ENCODE results near the gene SNU13. TPM values are rescaled to one million over a fixed set of nuclear protein-coding genes. Genes with fewer than 3 reads are reported as not detected.
"Not testable (repeated sequence)": the region's sequence is repeated elsewhere in the genome, so short reads cannot be mapped to it uniquely, and the experiment has no call there.

The SNU13 gene
- total RNA-seq, 4 donors from 2014 or later: 78.6 to 131 (median 111) TPM

GRCh38 chr22:41668971-41669911 is 19.4 kb downstream of the SNU13 start:
- Histone ChIP-seq H3K4me3 (no peak overlapping the region), H3K36me3 (peaks cover 0 to 25% of the 10 kb centered on the region in 2 donors), H3K27me3 (no peaks in the 10 kb centered on the region), H3K9me3 (no peaks in the 10 kb centered on the region), H3K27ac (no peak overlapping the region), H3K4me1 (peaks cover 0 to 20% (median 0%) of the 10 kb centered on the region in 3 donors)
- 66 to 72% methylated on average over 11 of the region's 21 CpGs for WGBS, 2 donors (ENCODE audit: low coverage in 1 of 2)
- no peak for ATAC-seq
- TF ChIP-seq EP300 (IDR thresholded peaks at IDR 0.05): no peak

DNA sequence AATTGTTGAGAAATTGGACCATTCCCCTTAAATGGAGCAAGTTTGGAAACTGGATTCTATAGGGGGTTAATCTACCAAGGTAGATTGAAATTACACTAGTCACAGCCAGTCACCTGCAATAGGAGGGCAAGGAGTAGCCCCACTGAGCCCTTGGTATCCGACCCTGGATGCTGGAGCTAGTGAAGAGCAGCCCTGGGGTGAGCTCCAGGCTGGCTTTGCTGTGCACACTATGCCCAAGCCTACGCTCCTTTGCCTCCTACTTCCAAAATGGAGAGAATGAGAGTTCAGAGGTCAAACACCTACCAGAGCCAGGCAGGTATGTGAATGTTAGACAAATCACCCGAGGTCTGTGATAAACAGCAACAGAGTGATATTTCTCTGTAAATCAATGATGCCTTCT is 23.7 kb downstream of the SNU13 start:
- ATAC-seq: no peak
- Histone ChIP-seq H3K9me3 (no peaks in the 10 kb centered on the region), H3K27me3 (no peaks in the 10 kb centered on the region), H3K4me3 (no peak overlapping the region), H3K36me3 (peaks cover 0 to 53% of the 10 kb centered on the region in 2 donors), H3K27ac (no peak overlapping the region), H3K4me1 (peaks cover 0 to 23% (median 0%) of the 10 kb centered on the region in 3 donors)
- no peak for TF ChIP-seq EP300 (IDR thresholded peaks at IDR 0.05)
- TF ChIP-seq, protein P1, sequence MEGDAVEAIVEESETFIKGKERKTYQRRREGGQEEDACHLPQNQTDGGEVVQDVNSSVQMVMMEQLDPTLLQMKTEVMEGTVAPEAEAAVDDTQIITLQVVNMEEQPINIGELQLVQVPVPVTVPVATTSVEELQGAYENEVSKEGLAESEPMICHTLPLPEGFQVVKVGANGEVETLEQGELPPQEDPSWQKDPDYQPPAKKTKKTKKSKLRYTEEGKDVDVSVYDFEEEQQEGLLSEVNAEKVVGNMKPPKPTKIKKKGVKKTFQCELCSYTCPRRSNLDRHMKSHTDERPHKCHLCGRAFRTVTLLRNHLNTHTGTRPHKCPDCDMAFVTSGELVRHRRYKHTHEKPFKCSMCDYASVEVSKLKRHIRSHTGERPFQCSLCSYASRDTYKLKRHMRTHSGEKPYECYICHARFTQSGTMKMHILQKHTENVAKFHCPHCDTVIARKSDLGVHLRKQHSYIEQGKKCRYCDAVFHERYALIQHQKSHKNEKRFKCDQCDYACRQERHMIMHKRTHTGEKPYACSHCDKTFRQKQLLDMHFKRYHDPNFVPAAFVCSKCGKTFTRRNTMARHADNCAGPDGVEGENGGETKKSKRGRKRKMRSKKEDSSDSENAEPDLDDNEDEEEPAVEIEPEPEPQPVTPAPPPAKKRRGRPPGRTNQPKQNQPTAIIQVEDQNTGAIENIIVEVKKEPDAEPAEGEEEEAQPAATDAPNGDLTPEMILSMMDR (IDR thresholded peaks at IDR 0.05): no peak
- no peak for TF ChIP-seq POLR2A (IDR thresholded peaks at IDR 0.05)
- TF ChIP-seq POLR2AphosphoS5 (IDR thresholded peaks at IDR 0.05): no peak
- 80 to 88% methylated on average over 1 to 3 of the region's 3 CpGs for WGBS, 2 donors (ENCODE audit: low coverage in 1 of 2)

DNA sequence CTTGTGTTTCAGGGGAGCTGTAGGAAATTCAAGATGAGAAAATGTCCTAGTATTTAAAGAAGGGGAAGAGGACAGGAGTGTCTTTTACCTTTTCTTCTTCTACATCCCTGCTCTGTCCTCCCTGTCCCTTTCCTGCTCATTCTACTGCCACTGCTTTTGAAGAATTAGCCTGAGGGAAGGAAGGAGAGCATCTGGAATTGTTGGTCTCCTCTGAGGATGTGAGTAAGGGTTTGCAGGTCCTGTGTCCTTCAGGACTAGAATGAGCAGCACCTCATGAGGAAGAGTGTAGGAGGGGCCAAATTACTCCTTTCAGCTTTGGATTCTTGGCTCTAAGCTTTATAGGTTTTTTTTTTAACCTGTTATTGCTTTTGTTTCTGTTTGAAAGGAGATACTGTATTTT is 24.2 kb downstream of the SNU13 start:
- no peak for ATAC-seq
- no peaks in the 10 kb centered on the region for H3K27me3 ChIP-seq
- H3K36me3 ChIP-seq: peaks cover 0 to 57% of the 10 kb centered on the region in 2 donors
- peaks cover 0 to 25% (median 0%) of the 10 kb centered on the region in 3 donors for H3K4me1 ChIP-seq
- H3K4me3 ChIP-seq: no peak overlapping the region
- H3K9me3 ChIP-seq: no peaks in the 10 kb centered on the region
- TF ChIP-seq, protein P1 (IDR thresholded peaks at IDR 0.05): no peak
- TF ChIP-seq EP300 (IDR thresholded peaks at IDR 0.05) (no peak), POLR2AphosphoS5 (IDR thresholded peaks at IDR 0.05) (no peak), POLR2A (IDR thresholded peaks at IDR 0.05) (no peak)
- H3K27ac ChIP-seq: no peak overlapping the region

DNA sequence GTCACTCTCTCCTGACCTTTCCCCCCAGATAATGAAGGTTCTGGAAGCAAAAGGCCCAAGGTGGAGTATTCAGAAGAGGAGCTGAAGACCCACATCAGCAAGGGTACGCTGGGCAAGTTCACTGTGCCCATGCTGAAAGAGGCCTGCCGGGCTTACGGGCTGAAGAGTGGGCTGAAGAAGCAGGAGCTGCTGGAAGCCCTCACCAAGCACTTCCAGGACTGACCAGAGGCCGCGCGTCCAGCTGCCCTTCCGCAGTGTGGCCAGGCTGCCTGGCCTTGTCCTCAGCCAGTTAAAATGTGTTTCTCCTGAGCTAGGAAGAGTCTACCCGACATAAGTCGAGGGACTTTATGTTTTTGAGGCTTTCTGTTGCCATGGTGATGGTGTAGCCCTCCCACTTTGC is 25.1 kb downstream of the SNU13 start:
- 13% methylated on average over 2 of the region's 9 CpGs; no CpG with 5 or more reads in 1 of the 2 donors for WGBS, 2 donors (ENCODE audit: low coverage in 1 of 2)
- ATAC-seq, H3K9me3 ChIP-seq, H3K4me3 ChIP-seq, H3K27me3 ChIP-seq, H3K27ac ChIP-seq: not testable (repeated sequence)
- peaks cover 0 to 25% (median 0%) of the 10 kb centered on the region in 3 donors for H3K4me1 ChIP-seq
- H3K36me3 ChIP-seq: peaks cover 0 to 66% of the 10 kb centered on the region in 2 donors

- no peak for ATAC-seq
- Histone ChIP-seq H3K27me3 (no peaks in the 10 kb centered on the region), H3K36me3 (peaks cover 0 to 85% of the 10 kb centered on the region in 2 donors), H3K4me3 (no peak overlapping the region), H3K9me3 (no peaks in the 10 kb centered on the region), H3K27ac (no peak overlapping the region), H3K4me1 (peaks cover 0 to 12% (median 0%) of the 10 kb centered on the region in 3 donors)
- TF ChIP-seq, protein P1 (IDR thresholded peaks at IDR 0.05): no peak
- TF ChIP-seq POLR2A (IDR thresholded peaks at IDR 0.05): no peak
- no peak for TF ChIP-seq POLR2AphosphoS5 (IDR thresholded peaks at IDR 0.05)
- TF ChIP-seq EP300 (IDR thresholded peaks at IDR 0.05): no peak
- WGBS, 2 donors (ENCODE audit: low coverage in 1 of 2): 91 to 92% methylated on average over 2 of the region's 2 CpGs
Observed at GRCh38 chr22:41661713-41662112, 27.0 kb downstream of the SNU13 start.

GRCh38 chr22:41661088-41661487 is 27.6 kb downstream of the SNU13 start:
- Histone ChIP-seq H3K36me3 (peaks cover 0 to 91% of the 10 kb centered on the region in 2 donors), H3K27me3 (no peaks in the 10 kb centered on the region), H3K4me1 (peaks cover 0 to 6% (median 0%) of the 10 kb centered on the region in 3 donors), H3K27ac (no peak overlapping the region), H3K9me3 (no peaks in the 10 kb centered on the region), H3K4me3 (no peak overlapping the region)
- 77 to 84% methylated on average over 2 to 3 of the region's 3 CpGs for WGBS, 2 donors (ENCODE audit: low coverage in 1 of 2)
- ATAC-seq: no peak
- TF ChIP-seq POLR2A (IDR thresholded peaks at IDR 0.05): no peak
- TF ChIP-seq, protein P1 (IDR thresholded peaks at IDR 0.05): no peak
- no peak for TF ChIP-seq POLR2AphosphoS5 (IDR thresholded peaks at IDR 0.05)
- no peak for TF ChIP-seq EP300 (IDR thresholded peaks at IDR 0.05)
